H9 (cell line): ENCODE measurements around the gene IFT80. TPM values are rescaled to one million over a fixed set of nuclear protein-coding genes. Genes with fewer than 3 reads are reported as not detected.

Source experiments
- DNase-seq: peaks from one replicate; pipeline ENCODE4 v3.0.0-alpha.2; 2017
- H2AFZ ChIP-seq: one replicate; pipeline ENCODE4 v1.6.1; 2013; ENCODE audit warnings: mild to moderate bottlenecking, low read length, control low read depth, moderate library complexity
- H2AK5ac ChIP-seq: 2 replicates; pipeline ENCODE4 v1.6.1; 2013; ENCODE audit warnings: low read length, control low read depth, mixed read lengths; ENCODE audit not compliant: insufficient read length
- H2BK120ac ChIP-seq: one replicate; pipeline ENCODE4 v1.6.1; 2013; ENCODE audit warnings: low read depth, mild to moderate bottlenecking, low read length, control low read depth, inconsistent platforms; ENCODE audit not compliant: poor library complexity, severe bottlenecking
- H2BK12ac ChIP-seq: 2 replicates; pipeline ENCODE4 v1.6.1; 2013; ENCODE audit warnings: low read length, control low read depth, mixed read lengths, low read depth; ENCODE audit not compliant: insufficient read length
- H2BK15ac ChIP-seq: 2 replicates; pipeline ENCODE4 v1.6.1; 2013; ENCODE audit warnings: low read depth, low read length, control low read depth
- H2BK20ac ChIP-seq: one replicate; pipeline ENCODE4 v1.6.1; 2013; ENCODE audit warnings: low read depth, mild to moderate bottlenecking, low read length, control low read depth, inconsistent platforms; ENCODE audit not compliant: poor library complexity, severe bottlenecking
- H2BK5ac ChIP-seq: 2 replicates; pipeline ENCODE4 v1.6.1; 2013; ENCODE audit warnings: low read length, control low read depth, mixed read lengths; ENCODE audit not compliant: insufficient read length
- H3K14ac ChIP-seq: 2 replicates; pipeline ENCODE4 v1.6.1; 2013; ENCODE audit warnings: low read length, control low read depth; ENCODE audit not compliant: insufficient read depth
- H3K18ac ChIP-seq: 2 replicates; pipeline ENCODE4 v1.6.1; 2013; ENCODE audit warnings: low read depth, mild to moderate bottlenecking, mixed read lengths, low read length, control low read depth; ENCODE audit not compliant: insufficient read length
- H3K23ac ChIP-seq: 2 replicates; pipeline ENCODE4 v1.6.1; 2013; ENCODE audit warnings: low read length, control low read depth, mixed read lengths, low read depth; ENCODE audit not compliant: insufficient read length
- H3K23me2 ChIP-seq: 2 replicates; pipeline ENCODE4 v1.6.1; 2013; ENCODE audit warnings: low read depth, mild to moderate bottlenecking, mixed read lengths, low read length, control low read depth; ENCODE audit not compliant: insufficient read length, poor library complexity, severe bottlenecking
- H3K27ac ChIP-seq: 2 replicates; pipeline ENCODE4 v1.5.1; 2013; ENCODE audit warnings: low read length, control low read depth, mixed read lengths, low read depth; ENCODE audit not compliant: insufficient read length
- H3K27me3 ChIP-seq: 2 replicates; pipeline ENCODE4 v1.6.1; 2013; ENCODE audit warnings: low read length, control low read depth, inconsistent platforms; ENCODE audit not compliant: insufficient read depth
- H3K4ac ChIP-seq: 2 replicates; pipeline ENCODE4 v1.6.1; 2013; ENCODE audit warnings: low read depth, mild to moderate bottlenecking, control low read depth, inconsistent platforms, low read length, moderate library complexity
- H3K4me1 ChIP-seq: 2 replicates; pipeline ENCODE4 v1.6.1; 2013; ENCODE audit warnings: low read length, control low read depth, inconsistent platforms; ENCODE audit not compliant: insufficient read depth
- H3K4me2 ChIP-seq: 2 replicates; pipeline ENCODE4 v1.6.1; 2013; ENCODE audit warnings: low read length, control low read depth, mixed read lengths; ENCODE audit not compliant: insufficient read length, insufficient read depth
- H3K56ac ChIP-seq: 2 replicates; pipeline ENCODE4 v1.6.1; 2013; ENCODE audit warnings: low read depth, mild to moderate bottlenecking, mixed read lengths, low read length, control low read depth; ENCODE audit not compliant: insufficient read length
- H3K79me1 ChIP-seq: 2 replicates; pipeline ENCODE4 v1.6.1; 2013; ENCODE audit warnings: low read depth, mild to moderate bottlenecking, moderate library complexity, low read length, control low read depth, inconsistent platforms; ENCODE audit not compliant: insufficient read depth, poor library complexity, severe bottlenecking
- H3K79me2 ChIP-seq: 2 replicates; pipeline ENCODE4 v1.6.1; 2013; ENCODE audit warnings: low read length, control low read depth, inconsistent platforms; ENCODE audit not compliant: insufficient read depth
- H3K9ac ChIP-seq: 2 replicates; pipeline ENCODE4 v1.6.1; 2013; ENCODE audit warnings: low read length, control low read depth, mixed read lengths; ENCODE audit not compliant: insufficient read length; ENCODE audit errors: extremely low read depth
- H3K9me3 ChIP-seq: one replicate; pipeline ENCODE4 v1.6.1; 2013; ENCODE audit warnings: low read depth, low read length, inconsistent platforms; ENCODE audit not compliant: control insufficient read depth
- H3T11ph ChIP-seq: one replicate; pipeline ENCODE4 v1.6.1; 2013; ENCODE audit warnings: mild to moderate bottlenecking, low read length, control low read depth, inconsistent platforms
- H4K20me1 ChIP-seq: one replicate; pipeline ENCODE4 v1.6.1; 2013; ENCODE audit not compliant: control insufficient read depth, insufficient read length, insufficient read depth
- H4K5ac ChIP-seq: 2 replicates; pipeline ENCODE4 v1.6.1; 2013; ENCODE audit warnings: low read depth, mild to moderate bottlenecking, mixed read lengths, low read length, control low read depth; ENCODE audit not compliant: insufficient read length
- H4K8ac ChIP-seq: replicated peaks from 2 replicates; pipeline ENCODE4 v1.6.1; 2013; ENCODE audit warnings: low read length, control low read depth, mixed read lengths, low read depth; ENCODE audit not compliant: insufficient read length
- H4K91ac ChIP-seq: 2 replicates; pipeline ENCODE4 v1.6.1; 2013; ENCODE audit warnings: low read depth, mild to moderate bottlenecking, moderate library complexity, mixed read lengths, low read length, control low read depth; ENCODE audit not compliant: insufficient read length
- H3K27ac Mint-ChIP-seq, 3 experiments: 2 replicates in 2 of 3; 3 replicates in 1 of 3; pipeline ENCODE4 v1.8.0; 2020 to 2021; ENCODE audit warnings: mixed read lengths in 3 of 3, mild to moderate bottlenecking in 1 of 3, moderate library complexity in 1 of 3
- H3K27me3 Mint-ChIP-seq: 2 replicates; pipeline ENCODE4 v1.8.0; 2021; ENCODE audit warnings: low read depth, mild to moderate bottlenecking, moderate library complexity, mixed read lengths
- H3K36me3 Mint-ChIP-seq, 3 experiments: 2 replicates in 2 of 3; 3 replicates in 1 of 3; pipeline ENCODE4 v1.8.0; 2020 to 2021; ENCODE audit warnings: low read depth in 3 of 3, mixed read lengths in 3 of 3; ENCODE audit not compliant: insufficient read depth in 1 of 3
- H3K4me1 Mint-ChIP-seq, 2 experiments: 2 replicates each; pipeline ENCODE4 v1.8.0; 2020; ENCODE audit warnings: mixed read lengths in 2 of 2
- H3K4me3 Mint-ChIP-seq, 2 experiments: 2 replicates in 1 of 2; 3 replicates in 1 of 2; pipeline ENCODE4 v1.8.0; 2020 to 2021; ENCODE audit warnings: mild to moderate bottlenecking in 2 of 2, mixed read lengths in 2 of 2, moderate library complexity in 1 of 2
- H3K9me3 Mint-ChIP-seq, 2 experiments: 2 replicates in 1 of 2; 3 replicates in 1 of 2; pipeline ENCODE4 v1.8.0; 2020; ENCODE audit warnings: mild to moderate bottlenecking in 2 of 2, mixed read lengths in 2 of 2, moderate library complexity in 1 of 2
- WGBS: extraction: QIAGEN DNeasy Blood & Tissue Kit; methylation state at CpG from one replicate; pipeline ENCODE4 v1.1.7; 2013; ENCODE audit warnings: missing lambda C conversion rate, low lambda C conversion rate, mixed read lengths; ENCODE audit not compliant: insufficient read length; ENCODE audit errors: extremely low coverage; 5-methylcytosine and 5-hydroxymethylcytosine counted together
- total RNA-seq: library from RNA; stranded (reverse); gene quantifications from 2 replicates; pipeline ENCODE4 v1.2.1, GENCODE V29; 2021
- TF ChIP-seq, protein P1 (sequence below): fragments of 200-600 bp; sonication (generic); conservative IDR thresholded peaks from 3 replicates; pipeline ENCODE4 v1.8.0; 2021; ENCODE audit warnings: antibody characterized with exemption, mild to moderate bottlenecking

Gene IFT80
- total RNA-seq, 1 experiment from 2014 or later: 29.0 TPM

DNA sequence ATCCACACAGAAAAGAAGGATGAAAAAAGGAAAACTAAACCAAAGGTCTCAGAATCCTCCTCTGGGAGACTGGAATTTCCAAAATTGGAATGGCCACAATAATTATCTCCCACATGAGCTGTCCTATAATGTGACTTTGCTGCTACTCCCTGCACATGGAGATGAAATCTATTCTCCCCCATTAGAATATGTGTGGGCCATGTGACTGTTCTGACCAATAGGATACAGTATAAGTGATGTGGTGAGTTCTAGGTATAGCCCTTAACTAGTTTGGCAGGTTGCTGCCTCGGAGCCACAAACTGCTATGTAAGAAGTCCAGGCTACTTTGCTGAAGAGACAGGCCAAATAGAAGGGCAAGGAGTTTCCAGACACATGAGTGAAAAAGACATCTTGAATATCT, 45.4 kb upstream of the IFT80 start:
- Histone ChIP-seq H3K23ac (no peak overlapping the region), H4K8ac (no peak overlapping the region), H3K14ac (no peak overlapping the region), H3K4me2 (no peak overlapping the region), H3K56ac (no peak overlapping the region), H2BK20ac (no peak overlapping the region), H3K27me3 (no peaks in the 10 kb centered on the region), H2BK15ac (no peak overlapping the region), H4K91ac (no peak overlapping the region), H3K9me3 (no peaks in the 10 kb centered on the region), H3K9ac (no peak overlapping the region), H3K18ac (no peak overlapping the region), H2AK5ac (no peak overlapping the region), H4K20me1 (no peaks in the 10 kb centered on the region), H4K5ac (no peak overlapping the region), H3K4me1 (no peaks in the 10 kb centered on the region), H2BK12ac (no peak overlapping the region), H3K79me2 (peaks cover 36% of the 10 kb centered on the region; the same call in 1 of the 2 replicates), H2BK5ac (no peak overlapping the region), H3K4ac (no peak overlapping the region), H2BK120ac (no peak overlapping the region), H3K27ac (no peak overlapping the region), H3K23me2 (no peaks in the 10 kb centered on the region), H2AFZ (no peak overlapping the region), H3T11ph (no peak overlapping the region), H3K79me1 (peaks cover 2% of the 10 kb centered on the region)
- TF ChIP-seq, protein P1, sequence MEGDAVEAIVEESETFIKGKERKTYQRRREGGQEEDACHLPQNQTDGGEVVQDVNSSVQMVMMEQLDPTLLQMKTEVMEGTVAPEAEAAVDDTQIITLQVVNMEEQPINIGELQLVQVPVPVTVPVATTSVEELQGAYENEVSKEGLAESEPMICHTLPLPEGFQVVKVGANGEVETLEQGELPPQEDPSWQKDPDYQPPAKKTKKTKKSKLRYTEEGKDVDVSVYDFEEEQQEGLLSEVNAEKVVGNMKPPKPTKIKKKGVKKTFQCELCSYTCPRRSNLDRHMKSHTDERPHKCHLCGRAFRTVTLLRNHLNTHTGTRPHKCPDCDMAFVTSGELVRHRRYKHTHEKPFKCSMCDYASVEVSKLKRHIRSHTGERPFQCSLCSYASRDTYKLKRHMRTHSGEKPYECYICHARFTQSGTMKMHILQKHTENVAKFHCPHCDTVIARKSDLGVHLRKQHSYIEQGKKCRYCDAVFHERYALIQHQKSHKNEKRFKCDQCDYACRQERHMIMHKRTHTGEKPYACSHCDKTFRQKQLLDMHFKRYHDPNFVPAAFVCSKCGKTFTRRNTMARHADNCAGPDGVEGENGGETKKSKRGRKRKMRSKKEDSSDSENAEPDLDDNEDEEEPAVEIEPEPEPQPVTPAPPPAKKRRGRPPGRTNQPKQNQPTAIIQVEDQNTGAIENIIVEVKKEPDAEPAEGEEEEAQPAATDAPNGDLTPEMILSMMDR: no peak
- H3K9me3 Mint-ChIP-seq: peaks cover 0 to 12% of the 10 kb centered on the region in 2 experiments; a peak in 2 of 5 replicates
- no peak for DNase-seq
- no peak overlapping the region for H3K4me3 Mint-ChIP-seq
- no CpG with 5 or more reads among the region's 1 CpG for WGBS
- H3K36me3 Mint-ChIP-seq: peaks cover 53 to 81% (median 58%) of the 10 kb centered on the region in 3 experiments
- peak overlapping the region in 1 of 3 experiments; percentile 6; a peak in 1 of 7 replicates for H3K27ac Mint-ChIP-seq
- peaks cover 22 to 38% of the 10 kb centered on the region in 2 experiments for H3K4me1 Mint-ChIP-seq
- no peaks in the 10 kb centered on the region for H3K27me3 Mint-ChIP-seq
